GM19099 (cell line): ENCODE data around the gene ACTL7B.

Experiments
- POLR2A ChIP-seq: IDR thresholded peaks from 3 replicates; pipeline ENCODE4 v1.6.1; 2011; ENCODE audit warnings: low read depth; ENCODE audit not compliant: insufficient read length; ENCODE audit errors: extremely low read depth

Gene ACTL7B

GRCh38 chr9:108855888-108856287 lies at the start of gene ACTL7B:
ACTL7B (minus strand) TSS chr9:108855986; CDS start chr9:108855930, 56 bp downstream.
- no peak for TF ChIP-seq POLR2A

GRCh38 chr9:108905494-108905893 lies 49.7 kb upstream of the ACTL7B start:
- TF ChIP-seq POLR2A: no peak

GRCh38 chr9:108904161-108904560 lies 48.4 kb upstream of the ACTL7B start:
- no peak for TF ChIP-seq POLR2A

- TF ChIP-seq POLR2A: no peak
Measured at GRCh38 chr9:108903420-108904103, 47.8 kb upstream of the ACTL7B start.

GRCh38 chr9:108900176-108900575 lies 44.4 kb upstream of the ACTL7B start:
- no peak for TF ChIP-seq POLR2A

GRCh38 chr9:108897324-108898096 lies 41.7 kb upstream of the ACTL7B start:
- no peak for TF ChIP-seq POLR2A

GRCh38 chr9:108894225-108894997 lies 38.6 kb upstream of the ACTL7B start:
- TF ChIP-seq POLR2A: no peak

- no peak for TF ChIP-seq POLR2A
Measured at GRCh38 chr9:108889649-108890067, 33.9 kb upstream of the ACTL7B start.

GRCh38 chr9:108885643-108886348 lies 30.0 kb upstream of the ACTL7B start:
- TF ChIP-seq POLR2A: no peak

- no peak for TF ChIP-seq POLR2A
Measured at GRCh38 chr9:108884701-108885100, 28.9 kb upstream of the ACTL7B start.

GRCh38 chr9:108883085-108883484 lies 27.3 kb upstream of the ACTL7B start:
- no peak for TF ChIP-seq POLR2A

GRCh38 chr9:108882052-108882888 lies 26.5 kb upstream of the ACTL7B start:
- no peak for TF ChIP-seq POLR2A

- no peak for TF ChIP-seq POLR2A
Measured at GRCh38 chr9:108880738-108881316, 25.0 kb upstream of the ACTL7B start.

- no peak for TF ChIP-seq POLR2A
Measured at GRCh38 chr9:108877524-108877923, 21.7 kb upstream of the ACTL7B start.
